Fibroblast of lung (primary cell): ENCODE data around the gene CDK11B.
"Not testable (repeated sequence)": the region's sequence is repeated elsewhere in the genome, so short reads cannot be mapped to it uniquely, and the experiment has no call there.

ENCODE experiments used
- EZH2 ChIP-seq: IDR thresholded peaks from 2 replicates; pipeline ENCODE4 v1.5.1; 2012; ENCODE audit warnings: low read length, control low read depth, mild to moderate bottlenecking; ENCODE audit errors: missing control alignments
- TF ChIP-seq, protein P1 (sequence below), 2 donors: IDR thresholded peaks in 1 of 2; conservative IDR thresholded peaks in 1 of 2; 1 replicate in 1 of 2; 2 replicates in 1 of 2; pipeline ENCODE4 v1.5.1; 2011 to 2012; ENCODE audit warnings: low read length in 2 of 2, control low read depth in 1 of 2, inconsistent platforms in 1 of 2, low read depth in 1 of 2, mild to moderate bottlenecking in 1 of 2

- TF ChIP-seq, protein P1, sequence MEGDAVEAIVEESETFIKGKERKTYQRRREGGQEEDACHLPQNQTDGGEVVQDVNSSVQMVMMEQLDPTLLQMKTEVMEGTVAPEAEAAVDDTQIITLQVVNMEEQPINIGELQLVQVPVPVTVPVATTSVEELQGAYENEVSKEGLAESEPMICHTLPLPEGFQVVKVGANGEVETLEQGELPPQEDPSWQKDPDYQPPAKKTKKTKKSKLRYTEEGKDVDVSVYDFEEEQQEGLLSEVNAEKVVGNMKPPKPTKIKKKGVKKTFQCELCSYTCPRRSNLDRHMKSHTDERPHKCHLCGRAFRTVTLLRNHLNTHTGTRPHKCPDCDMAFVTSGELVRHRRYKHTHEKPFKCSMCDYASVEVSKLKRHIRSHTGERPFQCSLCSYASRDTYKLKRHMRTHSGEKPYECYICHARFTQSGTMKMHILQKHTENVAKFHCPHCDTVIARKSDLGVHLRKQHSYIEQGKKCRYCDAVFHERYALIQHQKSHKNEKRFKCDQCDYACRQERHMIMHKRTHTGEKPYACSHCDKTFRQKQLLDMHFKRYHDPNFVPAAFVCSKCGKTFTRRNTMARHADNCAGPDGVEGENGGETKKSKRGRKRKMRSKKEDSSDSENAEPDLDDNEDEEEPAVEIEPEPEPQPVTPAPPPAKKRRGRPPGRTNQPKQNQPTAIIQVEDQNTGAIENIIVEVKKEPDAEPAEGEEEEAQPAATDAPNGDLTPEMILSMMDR (conservative IDR thresholded peaks at IDR 0.05 in 1 of 2, IDR thresholded peaks at IDR 0.05 in 1 of 2; ENCODE audit: low read depth in 1 of 2, low read length in 2 of 2) = not testable (repeated sequence)
- TF ChIP-seq EZH2 = not testable (repeated sequence)
These were observed 41.3 kb upstream of the CDK11B start for GRCh38 chr1:1700067-1700466.
